ENCODE results near the gene SLC7A6. TPM values are rescaled to one million over a fixed set of nuclear protein-coding genes. Genes with fewer than 3 reads are reported as not detected.

SLC7A6 gene
- total and polyA plus RNA-seq, 10 of the 15 experiments (the other 5 are each of a cell fraction or from before 2014, with no cell fraction given) = 8.2 to 60.4 (median 28.6) TPM

DNA sequence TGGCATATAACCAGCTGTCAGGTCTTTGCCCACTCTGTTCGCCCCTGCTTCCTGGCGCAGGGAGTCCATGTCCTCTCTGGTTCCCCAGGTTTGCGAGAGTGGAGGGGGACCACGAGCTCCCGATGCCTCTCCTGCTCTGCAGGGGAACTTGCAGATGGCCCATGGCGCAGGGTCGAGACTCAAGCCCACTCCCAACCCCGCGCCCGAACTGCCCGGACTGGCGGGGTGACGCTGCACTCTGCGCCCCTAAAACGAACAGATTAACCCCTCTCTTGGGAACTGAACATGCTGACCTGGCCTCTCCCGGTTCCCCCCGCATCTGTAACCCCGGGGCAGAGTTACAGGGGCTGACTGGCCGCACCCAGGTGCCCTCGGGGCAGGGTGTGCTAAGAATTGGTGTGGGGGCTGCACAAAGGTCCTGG is 19.8 kb upstream of the SLC7A6 start (continued):
- TF ChIP-seq, protein P1, sequence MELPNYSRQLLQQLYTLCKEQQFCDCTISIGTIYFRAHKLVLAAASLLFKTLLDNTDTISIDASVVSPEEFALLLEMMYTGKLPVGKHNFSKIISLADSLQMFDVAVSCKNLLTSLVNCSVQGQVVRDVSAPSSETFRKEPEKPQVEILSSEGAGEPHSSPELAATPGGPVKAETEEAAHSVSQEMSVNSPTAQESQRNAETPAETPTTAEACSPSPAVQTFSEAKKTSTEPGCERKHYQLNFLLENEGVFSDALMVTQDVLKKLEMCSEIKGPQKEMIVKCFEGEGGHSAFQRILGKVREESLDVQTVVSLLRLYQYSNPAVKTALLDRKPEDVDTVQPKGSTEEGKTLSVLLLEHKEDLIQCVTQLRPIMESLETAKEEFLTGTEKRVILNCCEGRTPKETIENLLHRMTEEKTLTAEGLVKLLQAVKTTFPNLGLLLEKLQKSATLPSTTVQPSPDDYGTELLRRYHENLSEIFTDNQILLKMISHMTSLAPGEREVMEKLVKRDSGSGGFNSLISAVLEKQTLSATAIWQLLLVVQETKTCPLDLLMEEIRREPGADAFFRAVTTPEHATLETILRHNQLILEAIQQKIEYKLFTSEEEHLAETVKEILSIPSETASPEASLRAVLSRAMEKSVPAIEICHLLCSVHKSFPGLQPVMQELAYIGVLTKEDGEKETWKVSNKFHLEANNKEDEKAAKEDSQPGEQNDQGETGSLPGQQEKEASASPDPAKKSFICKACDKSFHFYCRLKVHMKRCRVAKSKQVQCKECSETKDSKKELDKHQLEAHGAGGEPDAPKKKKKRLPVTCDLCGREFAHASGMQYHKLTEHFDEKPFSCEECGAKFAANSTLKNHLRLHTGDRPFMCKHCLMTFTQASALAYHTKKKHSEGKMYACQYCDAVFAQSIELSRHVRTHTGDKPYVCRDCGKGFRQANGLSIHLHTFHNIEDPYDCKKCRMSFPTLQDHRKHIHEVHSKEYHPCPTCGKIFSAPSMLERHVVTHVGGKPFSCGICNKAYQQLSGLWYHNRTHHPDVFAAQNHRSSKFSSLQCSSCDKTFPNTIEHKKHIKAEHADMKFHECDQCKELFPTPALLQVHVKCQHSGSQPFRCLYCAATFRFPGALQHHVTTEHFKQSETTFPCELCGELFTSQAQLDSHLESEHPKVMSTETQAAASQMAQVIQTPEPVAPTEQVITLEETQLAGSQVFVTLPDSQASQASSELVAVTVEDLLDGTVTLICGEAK (IDR thresholded peaks at IDR 0.05; ENCODE audit: borderline replicate concordance) = 0 out of 2 replicates have a peak, but pooled peaks have one; percentile 12
- 0 out of 2 replicates have a peak, but pooled peaks have one; percentile 29 for TF ChIP-seq LARP7 (IDR thresholded peaks at IDR 0.05)

DNA sequence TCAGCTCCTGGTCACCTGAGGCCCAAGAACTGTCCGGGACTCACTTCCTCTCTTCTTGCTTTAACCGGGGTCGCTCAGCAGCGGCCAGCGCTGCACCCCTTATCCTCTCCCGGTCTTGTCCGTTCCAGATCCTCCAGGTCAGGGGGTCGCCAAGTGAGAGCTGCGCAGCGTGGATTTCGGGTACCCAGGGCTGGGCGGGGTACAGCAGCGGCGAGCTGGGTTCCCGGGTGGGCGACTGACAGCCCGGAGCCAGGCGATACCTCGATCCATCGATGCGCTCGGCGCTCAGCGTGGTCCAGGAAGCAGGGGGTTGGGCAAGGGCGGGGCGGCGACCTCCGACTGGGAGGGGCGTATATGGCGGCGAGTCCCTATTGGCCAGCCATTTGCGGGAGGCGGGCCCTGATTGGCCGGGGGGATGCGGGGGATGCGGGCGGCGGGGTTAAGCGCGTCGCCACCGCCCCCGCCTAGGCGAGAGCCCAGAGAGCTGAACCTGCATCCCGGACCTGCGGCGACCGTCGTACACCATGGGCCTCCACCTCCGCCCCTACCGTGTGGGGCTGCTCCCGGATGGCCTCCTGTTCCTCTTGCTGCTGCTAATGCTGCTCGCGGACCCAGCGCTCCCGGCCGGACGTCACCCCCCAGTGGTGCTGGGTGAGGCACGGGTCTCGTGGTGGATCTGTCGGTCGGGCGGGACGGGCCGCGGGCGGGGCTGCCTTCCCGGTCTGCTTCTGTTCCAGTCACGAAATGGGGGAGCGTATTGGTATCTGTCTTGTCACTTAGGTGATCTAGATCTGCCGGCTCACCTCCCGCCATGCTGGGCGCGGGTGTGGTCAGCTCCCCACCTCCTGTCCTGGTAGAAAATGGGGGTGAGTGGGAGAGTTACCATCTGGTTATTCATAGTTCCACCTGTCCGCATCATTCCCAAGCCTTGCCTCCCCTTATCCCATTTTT is 19.1 kb upstream of the SLC7A6 start, which contains the start of gene PLA2G15:
Gene PLA2G15 (plus strand): TSS at position 471 of the 951 bp plus-strand sequence. CDS start 54 bp downstream, at position 525.
- 1% methylated on average over 57 of the region's 75 CpGs for WGBS (ENCODE audit: insufficient coverage, insufficient replicate concordance, low lambda C conversion rate, missing lambda C conversion rate)
- Histone ChIP-seq H3K27me3 (replicated peaks in 1 of 2; ENCODE audit: control insufficient read depth in 2 of 2, insufficient read depth in 2 of 2, low read length in 1 of 2) (no peaks in the 10 kb centered on the region), H2AFZ (ENCODE audit: control insufficient read depth, low read depth, low read length) (peak within 1 kb of the TSS; percentile 95), H3K9ac (ENCODE audit: control insufficient read depth, insufficient read depth, low read length) (peak within 1 kb of the TSS; percentile 68; the same call in 1 of the 2 replicates), H3K9me3 (replicated peaks; ENCODE audit: control insufficient read depth, insufficient read depth, low read length) (no peaks in the 10 kb centered on the region), H3K79me2 (ENCODE audit: control insufficient read depth, insufficient read depth, low read length) (no peaks in the 10 kb centered on the region), H3K4me1 (ENCODE audit: control insufficient read depth, insufficient read depth, low read length) (peaks cover 18% of the 10 kb centered on the region), H3K27ac (ENCODE audit: control insufficient read depth, insufficient read depth) (peak within 1 kb of the TSS; percentile 5; the same call in 1 of the 2 replicates), H3K4me2 (ENCODE audit: control insufficient read depth, insufficient read depth) (peak within 1 kb of the TSS; percentile 90), H3K36me3 (ENCODE audit: control insufficient read depth in 2 of 2, insufficient read depth in 2 of 2, low read length in 1 of 2) (no peaks in the 10 kb centered on the region), H3K4me3 (peak within 1 kb of the TSS; percentile 97), H4K20me1 (ENCODE audit: control insufficient read depth, insufficient read depth) (no peaks in the 10 kb centered on the region)
- ChIA-PET POLR2A (interaction anchor here (0.6 to 2.0 kb wide), 8 partner anchors 9 to 224 kb away, joined by 3 to 10 read pairs (median 5); partner anchors contain the start of gene ESRP2), RAD21 (ENCODE audit: unreplicated experiment) (interaction anchor here (1.3 to 2.2 kb wide), 4 partner anchors 13 to 456 kb away, joined by 4 to 7 read pairs (median 6); no protein-coding TSS in a partner anchor), SMC1A (ENCODE audit: uncharacterized antibody, unreplicated experiment) (interaction anchor here (0.9 to 2.5 kb wide), 8 partner anchors 9 to 123 kb away, joined by 3 to 9 read pairs (median 4); partner anchors contain the start of genes PRMT7 and SLC7A6OS), CTCF (interaction anchor here (0.7 to 7.5 kb wide), 7 partner anchors 8 to 893 kb away, joined by 3 to 108 read pairs (median 4); partner anchors contain the start of gene SLC7A6)
- ATAC-seq (peak; percentile 98), FAIRE-seq (peak; percentile 96), DNase-seq (ENCODE audit: low read depth, low spot score) (no peak)
- intact Hi-C loops (cut with micrococcal nuclease; ENCODE audit: unreplicated experiment) (loop anchor here (5.0 kb wide), 1 partner anchor 597 kb away; the partner anchor contains the start of gene TANGO6), in situ Hi-C loops (cut with MboI) (no loop called here)
- BruUV-seq (replicated peaks) = TSS peak; percentile 61
- peak; percentile 87 for TF ChIP-seq POLR2A (IDR thresholded peaks at IDR 0.05; ENCODE audit: low read depth, low read length)
- TF ChIP-seq, protein P2, sequence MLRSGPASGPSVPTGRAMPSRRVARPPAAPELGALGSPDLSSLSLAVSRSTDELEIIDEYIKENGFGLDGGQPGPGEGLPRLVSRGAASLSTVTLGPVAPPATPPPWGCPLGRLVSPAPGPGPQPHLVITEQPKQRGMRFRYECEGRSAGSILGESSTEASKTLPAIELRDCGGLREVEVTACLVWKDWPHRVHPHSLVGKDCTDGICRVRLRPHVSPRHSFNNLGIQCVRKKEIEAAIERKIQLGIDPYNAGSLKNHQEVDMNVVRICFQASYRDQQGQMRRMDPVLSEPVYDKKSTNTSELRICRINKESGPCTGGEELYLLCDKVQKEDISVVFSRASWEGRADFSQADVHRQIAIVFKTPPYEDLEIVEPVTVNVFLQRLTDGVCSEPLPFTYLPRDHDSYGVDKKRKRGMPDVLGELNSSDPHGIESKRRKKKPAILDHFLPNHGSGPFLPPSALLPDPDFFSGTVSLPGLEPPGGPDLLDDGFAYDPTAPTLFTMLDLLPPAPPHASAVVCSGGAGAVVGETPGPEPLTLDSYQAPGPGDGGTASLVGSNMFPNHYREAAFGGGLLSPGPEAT (IDR thresholded peaks at IDR 0.05; ENCODE audit: low read depth) = peak; percentile 84; the same call in 1 of the 2 replicates
- no peak for TF ChIP-seq CHD4 (IDR thresholded peaks at IDR 0.05)
- peak in 1 of 2 experiments; percentile 99; a peak in 2 of 3 replicates for TF ChIP-seq EGR1 (IDR thresholded peaks at IDR 0.05; ENCODE audit: borderline replicate concordance in 1 of 2, low read depth in 2 of 2, low read length in 2 of 2)
- TF ChIP-seq BACH1 (IDR thresholded peaks at IDR 0.05; ENCODE audit: borderline replicate concordance) = 0 out of 2 replicates have a peak, but pooled peaks have one; percentile 14
- TF ChIP-seq TARDBP (IDR thresholded peaks at IDR 0.05; ENCODE audit: borderline replicate concordance) = peak; percentile 84; the same call in 1 of the 2 replicates
- peak; percentile 87 for TF ChIP-seq NR2C2 (IDR thresholded peaks at IDR 0.05; ENCODE audit: borderline replicate concordance, control insufficient read depth, insufficient read length, low read depth)

Measured in GM12878 (cell line).